NCI-H2107 treated with DMSO at 0.1 percent for 48 hours (cell line): Measurements from ENCODE around the gene RBPJL.

ENCODE experiments used
- DNase-seq: peaks from one replicate; lab custom pipeline; 2025; ENCODE audit not compliant: unreplicated experiment; lab: John Stamatoyannopoulos, UW

RBPJL gene

DNA sequence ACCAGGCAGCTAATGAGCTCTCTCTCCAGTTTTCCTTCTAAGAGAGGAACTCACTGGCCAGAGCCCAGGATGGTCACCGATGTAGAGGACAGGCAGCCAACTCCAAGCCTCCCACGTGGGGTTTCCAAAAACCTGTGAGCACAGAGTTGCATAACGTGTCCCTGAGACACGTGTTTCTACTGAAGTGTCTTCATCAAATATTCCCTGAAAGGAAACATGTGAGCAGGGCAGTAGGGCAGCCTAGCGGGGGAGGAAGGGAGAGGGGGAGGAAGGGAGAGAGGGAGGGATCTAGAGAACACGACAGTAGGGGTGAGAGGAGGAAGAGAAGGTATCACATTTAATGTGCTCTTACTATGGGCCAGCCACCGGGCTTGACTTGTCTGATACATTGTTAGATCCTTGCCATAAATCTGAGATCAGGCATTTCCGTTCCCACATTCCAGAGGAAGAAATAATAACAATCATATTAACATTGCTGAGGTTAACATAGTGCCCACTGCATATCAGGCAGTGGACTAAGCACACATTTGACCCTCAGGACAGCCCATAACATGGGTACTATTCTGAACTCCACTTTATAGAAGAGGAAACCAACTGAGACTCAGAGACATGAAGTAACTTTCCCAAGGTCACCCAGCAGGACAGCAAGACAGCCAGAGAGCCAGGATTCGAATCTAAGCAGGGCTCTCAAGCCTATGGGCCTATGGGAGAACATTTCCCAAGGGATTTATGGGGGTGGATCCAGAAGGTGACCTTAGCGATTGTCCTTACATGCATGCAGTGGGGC is 51.8 kb downstream of the RBPJL start:
- DNase-seq = no peak

DNA sequence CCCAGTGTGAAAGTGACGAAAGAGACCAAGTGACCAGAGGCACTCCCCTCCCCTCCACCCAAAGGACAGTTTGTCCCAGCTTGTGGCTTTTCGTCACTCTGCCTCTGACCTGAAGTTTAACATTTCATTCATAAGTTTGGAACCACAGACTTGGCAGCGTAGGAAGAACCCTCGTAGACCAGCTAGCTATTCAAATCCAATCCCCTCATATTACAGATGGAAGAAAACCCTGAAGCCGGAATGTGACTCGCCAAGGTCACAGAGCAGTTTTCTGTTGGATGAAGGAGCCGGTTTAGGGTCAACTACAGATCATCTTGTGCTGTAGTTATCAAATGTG is 52.4 kb downstream of the RBPJL start:
- no peak for DNase-seq

DNA sequence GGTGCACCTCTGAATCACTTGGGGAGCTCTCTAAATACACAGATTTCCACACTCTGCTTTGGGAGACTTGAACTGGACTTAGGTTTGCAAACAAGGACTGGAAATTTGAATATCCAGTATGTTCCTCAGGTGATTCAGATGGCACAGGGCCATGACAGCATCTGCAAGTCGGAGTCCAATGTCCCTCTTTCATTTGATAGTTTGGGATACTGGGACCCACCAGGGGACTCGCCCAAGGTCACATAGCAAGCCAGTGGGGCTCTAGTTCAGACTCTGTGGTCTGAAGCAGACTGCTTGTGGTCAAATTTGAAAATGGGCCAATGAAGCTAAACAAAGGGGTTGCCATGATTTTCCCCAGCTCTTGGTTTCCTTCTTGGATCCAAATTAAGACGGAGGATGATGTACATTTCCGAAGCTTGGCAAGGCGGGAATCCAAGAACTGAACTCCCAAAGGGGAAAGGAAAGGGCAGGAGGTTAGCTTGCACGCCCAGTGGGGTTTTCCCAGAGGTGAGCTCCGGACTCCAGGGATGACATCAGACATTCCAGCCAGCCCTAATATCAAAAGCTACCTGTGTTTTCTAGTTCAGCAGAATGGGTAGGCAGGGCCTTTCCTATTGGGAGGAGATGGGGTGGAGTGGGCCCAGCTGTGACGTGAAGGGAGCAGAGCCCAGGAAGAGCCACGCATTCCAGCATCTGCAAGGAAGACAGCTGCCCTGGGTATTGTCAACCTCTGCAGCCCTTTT is 52.9 kb downstream of the RBPJL start:
- DNase-seq = no peak

DNA sequence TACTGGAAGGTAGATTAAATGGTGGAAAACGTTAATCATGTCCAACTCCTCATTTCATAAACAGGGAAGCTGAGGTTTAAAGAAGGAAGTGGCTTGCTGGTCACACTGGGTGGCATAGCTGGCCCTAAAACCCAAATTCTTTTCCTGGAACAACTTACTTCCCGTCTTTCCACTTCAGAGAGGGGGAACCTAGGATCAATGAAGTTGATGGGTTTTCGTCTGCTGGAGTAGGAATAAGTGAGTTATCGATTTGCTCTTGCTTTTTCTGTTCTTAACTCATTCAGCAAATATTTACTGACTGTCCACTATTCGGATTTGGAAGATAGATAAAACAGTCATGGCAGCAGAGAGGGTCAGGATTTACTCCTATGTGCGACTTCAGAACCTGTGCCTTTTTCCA is 55.2 kb downstream of the RBPJL start:
- DNase-seq = no peak

DNA sequence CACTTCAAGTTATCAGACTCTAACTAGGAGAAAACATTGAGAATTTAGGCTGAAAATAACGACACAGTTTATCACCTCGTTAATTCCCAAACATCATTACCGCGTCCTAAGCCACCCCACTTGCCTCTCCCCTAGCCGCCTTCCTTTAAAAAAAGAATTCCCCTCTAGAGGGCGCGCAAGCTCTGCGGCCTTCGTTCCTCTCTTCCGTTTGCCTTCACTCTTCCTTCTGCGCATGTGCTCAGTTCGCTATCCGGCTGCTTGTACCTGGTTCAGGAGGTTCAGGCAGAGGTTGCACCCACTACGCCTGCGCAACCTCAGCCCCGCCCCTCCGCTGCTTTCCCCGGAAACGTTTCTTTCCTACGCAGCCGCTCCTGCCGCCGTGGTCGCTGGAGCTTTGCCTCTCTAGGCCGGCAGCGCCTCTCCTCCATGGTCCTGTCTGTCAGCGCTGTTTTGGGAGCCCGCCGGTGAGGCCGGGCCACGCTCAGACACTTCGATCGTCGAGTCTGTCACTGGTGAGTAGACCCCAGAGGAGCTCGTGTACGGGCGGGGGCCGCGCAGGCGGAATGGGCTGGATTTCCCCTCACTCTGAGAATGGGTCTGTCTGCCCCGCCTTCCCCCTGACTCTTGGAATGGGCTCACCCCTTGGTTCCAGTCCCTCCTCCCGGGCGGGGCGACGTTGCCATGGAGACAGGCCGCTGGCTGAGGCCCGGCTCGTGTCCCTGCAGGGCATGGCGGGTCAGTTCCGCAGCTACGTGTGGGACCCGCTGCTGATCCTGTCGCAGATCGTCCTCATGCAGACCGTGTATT is 56.4 kb downstream of the RBPJL start, which contains the start of gene SYS1:
Gene SYS1 (plus strand): TSS at position 353 of the 807 bp plus-strand sequence. CDS start 376 bp downstream, at position 729.
- DNase-seq = peak; percentile 98

DNA sequence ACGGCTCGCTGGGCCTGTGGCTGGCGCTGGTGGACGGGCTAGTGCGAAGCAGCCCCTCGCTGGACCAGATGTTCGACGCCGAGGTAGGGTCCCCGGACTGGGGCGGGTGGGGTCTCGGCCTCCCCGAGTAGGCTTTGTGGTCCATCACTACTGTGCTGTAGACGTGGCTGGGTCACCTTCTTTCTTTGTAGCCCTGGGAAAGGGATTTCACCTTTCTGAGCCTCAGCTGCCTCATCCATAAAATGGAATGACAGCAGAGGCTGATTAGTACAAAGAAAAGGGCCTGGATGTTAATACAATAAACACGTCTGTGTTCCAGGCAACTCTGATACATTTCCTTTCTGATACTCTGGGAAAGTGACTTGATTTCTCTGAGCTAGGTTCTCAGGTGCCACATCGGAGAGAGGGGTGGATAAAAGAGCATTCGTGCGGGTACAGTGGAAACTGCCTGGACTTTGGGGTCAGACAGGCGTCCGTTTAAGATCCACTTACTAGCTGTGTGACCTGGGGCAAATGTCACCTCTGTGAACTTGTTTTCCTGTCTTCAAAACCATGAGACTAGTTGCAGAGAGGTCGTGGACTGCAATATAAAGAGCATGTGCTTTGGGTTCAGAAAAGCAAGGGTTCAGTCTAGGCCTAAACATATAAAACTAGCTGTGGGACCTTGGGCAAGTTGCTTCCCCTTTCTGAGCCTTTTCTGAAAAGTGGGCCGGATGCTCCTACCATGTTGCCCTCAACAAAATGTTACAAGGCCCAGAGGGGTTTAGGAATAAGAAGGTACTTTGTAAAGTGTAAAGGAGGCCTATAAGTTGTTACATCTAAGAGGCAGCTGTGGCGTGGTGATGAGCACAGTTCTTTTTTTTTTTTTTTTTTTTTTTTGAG is 57.2 kb downstream of the RBPJL start:
- DNase-seq = no peak

DNA sequence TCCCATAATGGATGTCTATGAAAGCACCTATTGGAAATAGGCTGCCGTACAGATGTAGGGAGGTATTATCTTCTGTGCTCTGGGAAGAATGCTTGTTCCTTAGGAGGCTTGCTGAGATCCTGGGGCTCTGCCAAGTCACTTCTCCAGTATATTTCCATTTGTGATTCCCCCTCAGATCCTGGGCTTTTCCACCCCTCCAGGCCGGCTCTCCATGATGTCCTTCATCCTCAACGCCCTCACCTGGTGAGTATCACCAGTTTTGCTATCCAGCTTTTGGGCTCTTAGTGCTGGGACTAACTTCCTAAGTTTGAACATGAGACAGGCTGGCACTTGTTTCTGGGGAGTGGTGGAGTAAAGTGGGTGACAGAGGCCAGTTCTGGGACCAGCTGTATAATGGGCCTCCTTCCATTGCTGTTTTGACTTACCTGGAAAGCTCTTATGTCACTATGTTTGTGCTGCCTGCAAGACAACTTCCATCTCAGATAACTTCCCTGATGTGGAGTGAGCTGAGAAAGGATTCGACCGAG is 58.9 kb downstream of the RBPJL start:
- DNase-seq = no peak

DNA sequence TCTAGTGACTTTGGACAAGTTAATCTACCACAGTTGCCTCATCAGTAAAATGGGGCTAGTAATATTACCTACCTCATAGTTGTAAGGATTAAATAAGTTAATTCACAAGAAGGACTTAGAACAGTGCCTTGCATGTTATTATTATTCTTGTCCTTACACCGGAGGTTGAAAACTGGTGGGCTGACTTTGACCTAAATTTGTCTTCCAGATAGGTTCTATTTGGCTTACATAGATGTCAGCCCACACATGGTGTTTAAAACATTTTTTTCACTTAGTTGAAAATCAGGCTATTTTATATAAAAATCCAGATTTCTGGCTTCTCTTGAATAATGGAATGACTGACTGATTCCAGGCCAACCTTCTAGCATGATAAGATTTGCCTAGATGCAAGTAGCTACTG is 59.6 kb downstream of the RBPJL start:
- DNase-seq = no peak

DNA sequence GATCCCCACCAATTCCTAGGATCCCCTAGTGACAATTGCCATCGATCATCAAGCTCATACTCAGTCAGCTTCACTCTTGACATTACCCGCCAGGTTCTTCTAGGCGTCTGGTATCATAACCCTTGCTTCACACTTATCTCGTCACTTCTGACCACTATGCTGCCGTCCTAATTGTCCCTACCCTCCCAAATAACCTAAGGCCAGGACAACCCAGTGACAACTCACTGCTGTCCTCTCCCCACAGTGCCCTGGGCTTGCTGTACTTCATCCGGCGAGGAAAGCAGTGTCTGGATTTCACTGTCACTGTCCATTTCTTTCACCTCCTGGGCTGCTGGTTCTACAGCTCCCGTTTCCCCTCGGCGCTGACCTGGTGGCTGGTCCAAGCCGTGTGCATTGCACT is 60.0 kb downstream of the RBPJL start:
- no peak for DNase-seq

DNA sequence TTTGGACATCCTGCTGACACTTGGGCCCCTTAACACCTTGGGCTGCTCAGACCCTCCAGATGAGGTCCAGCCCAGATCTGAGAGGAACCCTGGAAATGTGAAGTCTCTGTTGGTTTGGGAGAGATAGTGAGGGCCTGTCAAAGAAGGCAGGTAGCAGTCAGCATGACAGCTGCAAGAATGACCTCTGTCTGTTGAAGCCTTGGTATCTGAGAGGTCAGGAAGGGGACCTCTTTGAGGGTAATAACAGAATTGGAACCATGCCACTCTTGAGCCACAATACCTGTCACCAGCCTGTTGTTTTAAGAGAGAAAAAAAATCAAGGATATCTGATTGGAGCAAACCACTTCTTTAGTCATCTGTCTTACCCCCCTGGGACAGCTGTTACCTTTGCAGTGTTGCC is 60.5 kb downstream of the RBPJL start:
- DNase-seq = no peak
